Neural cell (in vitro differentiated cells): ENCODE results near the gene VPS39. TPM values are rescaled to one million over a fixed set of nuclear protein-coding genes. Genes with fewer than 3 reads are reported as not detected.

Experiments
- H2AFZ ChIP-seq: fragments of 200-600, 300-800 bp; sonication (generic), shearing (Covaris generic); 2 replicates; pipeline ENCODE4 v1.6.0; 2014; ENCODE audit warnings: low read depth, mild to moderate bottlenecking, antibody characterized with exemption, low read length, moderate library complexity
- H3F3A ChIP-seq: fragments of 200-600 bp; shearing (Covaris generic); 2 replicates; pipeline ENCODE4 v1.6.1; 2016; ENCODE audit warnings: mild to moderate bottlenecking, moderate library complexity, mixed read lengths, antibody characterized with exemption, low read length; ENCODE audit not compliant: insufficient read depth, poor library complexity, severe bottlenecking
- H3K27ac ChIP-seq: fragments of 200-600, 300-800 bp; sonication (generic), shearing (Covaris generic); 2 replicates; pipeline ENCODE4 v1.5.1; 2014; ENCODE audit warnings: mild to moderate bottlenecking, low read length, moderate library complexity
- H3K27me3 ChIP-seq: fragments of 300-800, 200-600 bp; sonication (generic), shearing (Covaris generic); 2 replicates; pipeline ENCODE4 v1.6.0; 2014; ENCODE audit warnings: mild to moderate bottlenecking, low read depth, low read length, moderate library complexity; ENCODE audit not compliant: insufficient read depth
- H3K36me3 ChIP-seq: fragments of 300-800, 200-600 bp; sonication (generic), shearing (Covaris generic); 2 replicates; pipeline ENCODE4 v1.5.1; 2014; ENCODE audit warnings: mild to moderate bottlenecking, antibody characterized with exemption, low read length, moderate library complexity; ENCODE audit not compliant: insufficient read depth
- H3K4me2 ChIP-seq: fragments of 300-800, 200-600 bp; sonication (generic), shearing (Covaris generic); 2 replicates; pipeline ENCODE4 v1.6.0; 2014; ENCODE audit warnings: mild to moderate bottlenecking, low read length
- H3K4me3 ChIP-seq: fragments of 300-800, 200-600 bp; sonication (generic), shearing (Covaris generic); 2 replicates; pipeline ENCODE4 v1.5.1; 2014; ENCODE audit warnings: mild to moderate bottlenecking, low read length, moderate library complexity
- H3K79me2 ChIP-seq: fragments of 200-600 bp; shearing (Covaris generic); replicated peaks from 2 replicates; pipeline ENCODE4 v1.6.0; 2014; ENCODE audit warnings: mild to moderate bottlenecking, low read length, moderate library complexity; ENCODE audit not compliant: insufficient read depth
- H3K9ac ChIP-seq: fragments of 300-800, 200-600 bp; sonication (generic), shearing (Covaris generic); 2 replicates; pipeline ENCODE4 v1.6.1; 2016; ENCODE audit warnings: mild to moderate bottlenecking, low read length, mixed read lengths
- H3K9me2 ChIP-seq: fragments of 200-600 bp; shearing (Covaris generic); 2 replicates; pipeline ENCODE4 v1.6.1; 2016; ENCODE audit warnings: mild to moderate bottlenecking, low read length, mixed read lengths; ENCODE audit not compliant: insufficient read depth
- H3K9me3 ChIP-seq: fragments of 200-600, 300-800 bp; sonication (generic), shearing (Covaris generic); 2 replicates; pipeline ENCODE4 v1.6.1; 2016; ENCODE audit warnings: mild to moderate bottlenecking, mixed run types, low read length, moderate library complexity, mixed read lengths
- H4K20me1 ChIP-seq: fragments of 200-600 bp; shearing (Covaris generic); 2 replicates; pipeline ENCODE4 v1.6.1; 2016; ENCODE audit warnings: mild to moderate bottlenecking, mixed run types; ENCODE audit not compliant: insufficient read depth
- CTCF ChIP-seq: fragments of 450-650 bp; IDR thresholded peaks from 2 replicates; pipeline ENCODE4 v1.5.1; 2014; ENCODE audit warnings: antibody characterized with exemption, mild to moderate bottlenecking, moderate library complexity; ENCODE audit not compliant: poor library complexity, severe bottlenecking
- EP300 ChIP-seq: fragments of 450-650 bp; conservative IDR thresholded peaks from 2 replicates; pipeline ENCODE4 v1.6.1; 2014; ENCODE audit warnings: antibody characterized with exemption, mild to moderate bottlenecking, moderate library complexity; ENCODE audit not compliant: poor library complexity, severe bottlenecking
- EZH2 ChIP-seq: fragments of 200-600, 300-800 bp; shearing (Covaris generic), sonication (generic); IDR thresholded peaks from 2 replicates; pipeline ENCODE4 v1.6.1; 2014; ENCODE audit warnings: antibody characterized with exemption, low read length, borderline replicate concordance, mild to moderate bottlenecking; ENCODE audit not compliant: insufficient read depth, poor library complexity, severe bottlenecking
- MXI1 ChIP-seq: fragments of 450-650 bp; conservative IDR thresholded peaks from 2 replicates; pipeline ENCODE4 v1.6.1; 2014; ENCODE audit warnings: antibody characterized with exemption, mild to moderate bottlenecking; ENCODE audit not compliant: poor library complexity, severe bottlenecking
- POLR2AphosphoS5 ChIP-seq: IDR thresholded peaks from 2 replicates; pipeline ENCODE4 v1.6.1; 2012
- RAD21 ChIP-seq: fragments of 450-650 bp; conservative IDR thresholded peaks from 2 replicates; pipeline ENCODE4 v1.6.1; 2014; ENCODE audit warnings: antibody characterized with exemption, mild to moderate bottlenecking, moderate library complexity
- REST ChIP-seq: IDR thresholded peaks from 2 replicates; pipeline ENCODE4 v1.6.1; 2012; ENCODE audit warnings: borderline replicate concordance
- SMC3 ChIP-seq: fragments of 450-650 bp; conservative IDR thresholded peaks from 2 replicates; pipeline ENCODE4 v1.6.1; 2014; ENCODE audit warnings: antibody characterized with exemption, mild to moderate bottlenecking, moderate library complexity; ENCODE audit not compliant: poor library complexity
- TAF1 ChIP-seq: IDR thresholded peaks from 2 replicates; pipeline ENCODE4 v1.6.1; 2012; ENCODE audit warnings: low read depth
- polyA plus RNA-seq: library from polyadenylated mRNA; depleted of rRNA; stranded (reverse); fragments of >200 nt; gene quantifications from 2 replicates; pipeline ENCODE4 v1.2.3, GENCODE V29; 2014

Gene VPS39
- polyA plus RNA-seq, 1 donor from 2014 or later: 59.9 TPM

- TF ChIP-seq MXI1: no peak
- TF ChIP-seq POLR2AphosphoS5: no peak
- TF ChIP-seq TAF1: no peak
- no peak for TF ChIP-seq REST
- no peak for TF ChIP-seq EZH2
- TF ChIP-seq SMC3: no peak
Observed at GRCh38 chr15:42193383-42193782, 14.7 kb downstream of the VPS39 start.

GRCh38 chr15:42191610-42192346, 16.3 kb downstream of the VPS39 start:
- Histone ChIP-seq H3K36me3 (peaks cover 4% of the 10 kb centered on the region), H3K9me2 (no peaks in the 10 kb centered on the region), H4K20me1 (no peaks in the 10 kb centered on the region), H3K9me3 (no peaks in the 10 kb centered on the region), H3K4me3 (no peak overlapping the region), H3K27ac (no peak overlapping the region), H3K4me2 (no peak overlapping the region), H3K27me3 (no peaks in the 10 kb centered on the region), H3K9ac (no peak overlapping the region), H3F3A (no peaks in the 10 kb centered on the region), H2AFZ (no peak overlapping the region), H3K79me2 (peaks cover 2% of the 10 kb centered on the region)
- TF ChIP-seq SMC3 (no peak), POLR2AphosphoS5 (no peak), MXI1 (no peak), RAD21 (no peak), EP300 (no peak), REST (no peak), TAF1 (no peak), EZH2 (no peak), CTCF (no peak)

More at GRCh38 chr15:42193383-42193782, 14.7 kb downstream of the VPS39 start:
- Histone ChIP-seq H3K36me3 (peaks cover 4% of the 10 kb centered on the region), H3F3A (no peaks in the 10 kb centered on the region), H3K9ac (no peak overlapping the region), H3K9me3 (no peaks in the 10 kb centered on the region), H3K4me2 (no peak overlapping the region), H3K9me2 (no peaks in the 10 kb centered on the region), H3K4me3 (no peak overlapping the region), H3K27ac (no peak overlapping the region), H3K27me3 (no peaks in the 10 kb centered on the region), H3K79me2 (peaks cover 2% of the 10 kb centered on the region), H4K20me1 (no peaks in the 10 kb centered on the region), H2AFZ (no peak overlapping the region)
